IMR-90 (cell line): Measurements from ENCODE around the gene GALNT12. TPM values are rescaled to one million over a fixed set of nuclear protein-coding genes. Genes with fewer than 3 reads are reported as not detected.

ENCODE experiments used
- ATAC-seq: fragments of 200-7000 bp; cut with Tn5 transposase; 2 replicates; pipeline ENCODE4 v1.9.1; 2020; ENCODE audit warnings: low read depth, mild to moderate bottlenecking, moderate library complexity
- BruUV-seq: library from RNA; stranded (reverse); fragments of 400-500 nt; replicated peaks from 2 replicates; lab custom pipeline; 2021; lab: Mats Ljungman, UMichigan
- CTCF ChIA-PET: fragments of 300-600 bp; formaldehyde crosslinking; extraction: SDS; loops from one replicate; lab custom pipeline; 2021; ENCODE audit warnings: antibody characterized with exemption; lab: Yijun Ruan, JAX
- POLR2A ChIA-PET: fragments of 300-600 bp; sonication (Branson Sonifier 250); formaldehyde crosslinking; loops from one replicate; lab custom pipeline; 2022; ENCODE audit warnings: antibody characterized with exemption; ENCODE audit not compliant: unreplicated experiment; lab: Charles Lee
- DNase-seq: peaks from one replicate; pipeline ENCODE4 v3.0.0; 2013
- H2AFZ ChIP-seq: replicated peaks from 2 replicates; pipeline ENCODE3; 2013; ENCODE audit warnings: low read length, mild to moderate bottlenecking; ENCODE audit not compliant: poor library complexity
- H2AK5ac ChIP-seq: 2 replicates; pipeline ENCODE4 v1.6.1; 2013; ENCODE audit warnings: low read depth, low read length, inconsistent platforms
- H2AK9ac ChIP-seq: replicated peaks from 2 replicates; pipeline ENCODE3; 2013; ENCODE audit warnings: mild to moderate bottlenecking, low read depth, low read length, moderate library complexity; ENCODE audit not compliant: poor library complexity
- H2BK120ac ChIP-seq: 2 replicates; pipeline ENCODE4 v1.6.1; 2013; ENCODE audit warnings: low read depth, low read length, inconsistent platforms
- H2BK15ac ChIP-seq: 3 replicates; pipeline ENCODE4 v1.6.1; 2013; ENCODE audit warnings: low read depth, low read length, inconsistent platforms
- H2BK20ac ChIP-seq: 2 replicates; pipeline ENCODE4 v1.6.1; 2013; ENCODE audit warnings: low read depth, mild to moderate bottlenecking, inconsistent platforms, low read length, moderate library complexity
- H2BK5ac ChIP-seq: 2 replicates; pipeline ENCODE4 v1.6.1; 2013; ENCODE audit warnings: mild to moderate bottlenecking, low read depth, low read length, inconsistent platforms; ENCODE audit not compliant: poor library complexity, severe bottlenecking
- H3K14ac ChIP-seq: replicated peaks from 2 replicates; pipeline ENCODE4 v1.6.1; 2013; ENCODE audit warnings: low read depth, low read length, inconsistent platforms
- H3K18ac ChIP-seq: 2 replicates; pipeline ENCODE4 v1.6.1; 2013; ENCODE audit warnings: low read depth, low read length, control low read depth
- H3K23ac ChIP-seq: 2 replicates; pipeline ENCODE4 v1.6.1; 2013; ENCODE audit warnings: low read depth, low read length, inconsistent platforms
- H3K27ac ChIP-seq: 2 replicates; pipeline ENCODE4 v1.5.1; 2013; ENCODE audit warnings: mild to moderate bottlenecking, control low read depth, low read length; ENCODE audit not compliant: insufficient read depth
- H3K27me3 ChIP-seq: 2 replicates; pipeline ENCODE4 v1.6.1; 2013; ENCODE audit warnings: low read length; ENCODE audit not compliant: control insufficient read depth, insufficient read depth
- H3K36me3 ChIP-seq: 2 replicates; pipeline ENCODE4 v1.6.1; 2013; ENCODE audit warnings: low read length, mixed read lengths; ENCODE audit not compliant: control insufficient read depth, insufficient read depth
- H3K4ac ChIP-seq: 2 replicates; pipeline ENCODE4 v1.6.1; 2013; ENCODE audit warnings: low read depth, low read length, inconsistent platforms
- H3K4me1 ChIP-seq: 2 replicates; pipeline ENCODE4 v1.6.1; 2013; ENCODE audit warnings: low read length, mixed read lengths; ENCODE audit not compliant: control insufficient read depth, insufficient read depth
- H3K4me2 ChIP-seq: 2 replicates; pipeline ENCODE4 v1.6.1; 2013; ENCODE audit warnings: low read depth, mild to moderate bottlenecking, control low read depth, low read length, moderate library complexity
- H3K4me3 ChIP-seq: 2 replicates; pipeline ENCODE4 v1.5.1; 2013; ENCODE audit warnings: low read depth, mild to moderate bottlenecking, control low read depth, low read length, moderate library complexity; ENCODE audit not compliant: insufficient read depth
- H3K56ac ChIP-seq: 2 replicates; pipeline ENCODE4 v1.6.1; 2013; ENCODE audit warnings: low read length, inconsistent platforms; ENCODE audit not compliant: insufficient read depth; ENCODE audit errors: extremely low read depth
- H3K79me1 ChIP-seq, 2 experiments: 2 replicates each; pipeline ENCODE4 v1.6.1; 2013; ENCODE audit warnings: low read length in 2 of 2, inconsistent platforms in 1 of 2, low read depth in 1 of 2
- H3K9ac ChIP-seq: 2 replicates; pipeline ENCODE4 v1.6.1; 2013; ENCODE audit warnings: low read depth, low read length, control low read depth
- H3K9me1 ChIP-seq: 2 replicates; pipeline ENCODE4 v1.6.1; 2013; ENCODE audit warnings: low read length, inconsistent platforms; ENCODE audit not compliant: insufficient read depth
- H3K9me3 ChIP-seq: 2 replicates; pipeline ENCODE4 v1.6.1; 2013; ENCODE audit warnings: low read length; ENCODE audit not compliant: control insufficient read depth, insufficient read depth
- H4K20me1 ChIP-seq: 2 replicates; pipeline ENCODE4 v1.6.1; 2013; ENCODE audit warnings: low read length, inconsistent platforms; ENCODE audit not compliant: insufficient read depth
- H4K5ac ChIP-seq: 2 replicates; pipeline ENCODE4 v1.6.1; 2013; ENCODE audit warnings: mild to moderate bottlenecking, low read depth, low read length, control low read depth
- H4K8ac ChIP-seq, 2 experiments: 2 replicates each; pipeline ENCODE4 v1.6.1; 2013; ENCODE audit warnings: low read depth in 2 of 2, low read length in 2 of 2, control low read depth in 1 of 2, inconsistent platforms in 1 of 2
- H4K91ac ChIP-seq: 2 replicates; pipeline ENCODE4 v1.6.1; 2013; ENCODE audit warnings: low read depth, low read length, inconsistent platforms; ENCODE audit not compliant: insufficient read depth
- BHLHE40 ChIP-seq: fragments of 150-350 bp; IDR thresholded peaks from 2 replicates; pipeline ENCODE4 v1.6.1; 2016; ENCODE audit warnings: mild to moderate bottlenecking, low read depth, low read length
- CEBPB ChIP-seq: IDR thresholded peaks from 2 replicates; pipeline ENCODE4 v1.6.1; 2012; ENCODE audit warnings: low read depth, low read length, improper control_type of control experiment
- CHD1 ChIP-seq: IDR thresholded peaks from 2 replicates; pipeline ENCODE4 v1.6.1; 2012; ENCODE audit warnings: low read depth, low read length, improper control_type of control experiment
- CTCF ChIP-seq: conservative IDR thresholded peaks from 2 replicates; pipeline ENCODE4 v1.5.1; 2012; ENCODE audit warnings: mild to moderate bottlenecking, low read depth, low read length, improper control_type of control experiment
- ELK1 ChIP-seq: fragments of 150-350 bp; IDR thresholded peaks from 2 replicates; pipeline ENCODE4 v1.6.1; 2016; ENCODE audit warnings: low read depth, mild to moderate bottlenecking, low read length, moderate library complexity, borderline replicate concordance
- FOS ChIP-seq: fragments of 150-350 bp; IDR thresholded peaks from 2 replicates; pipeline ENCODE4 v1.6.1; 2016; ENCODE audit warnings: low read depth, low read length
- MAFK ChIP-seq: IDR thresholded peaks from 2 replicates; pipeline ENCODE4 v1.6.1; 2012; ENCODE audit warnings: low read depth, low read length, improper control_type of control experiment
- MAZ ChIP-seq: IDR thresholded peaks from 2 replicates; pipeline ENCODE4 v1.6.1; 2012; ENCODE audit warnings: low read depth, mild to moderate bottlenecking, low read length, improper control_type of control experiment, moderate library complexity, borderline replicate concordance
- MXI1 ChIP-seq: IDR thresholded peaks from 2 replicates; pipeline ENCODE4 v1.6.1; 2012; ENCODE audit warnings: low read depth, mild to moderate bottlenecking, low read length, moderate library complexity, borderline replicate concordance
- NFE2L2 ChIP-seq: fragments of 150-350 bp; IDR thresholded peaks from 2 replicates; pipeline ENCODE4 v1.6.1; 2016; ENCODE audit warnings: low read depth, mild to moderate bottlenecking, low read length
- POLR2A ChIP-seq: IDR thresholded peaks from 2 replicates; pipeline ENCODE4 v1.6.1; 2012; ENCODE audit warnings: mild to moderate bottlenecking, low read depth, low read length
- RAD21 ChIP-seq: IDR thresholded peaks from 2 replicates; pipeline ENCODE4 v1.6.1; 2012; ENCODE audit warnings: low read length, improper control_type of control experiment
- RCOR1 ChIP-seq: IDR thresholded peaks from 2 replicates; pipeline ENCODE4 v1.6.1; 2012; ENCODE audit warnings: mild to moderate bottlenecking, low read length, improper control_type of control experiment; ENCODE audit not compliant: insufficient replicate concordance
- RFX5 ChIP-seq: IDR thresholded peaks from 2 replicates; pipeline ENCODE4 v1.8.0; 2012; ENCODE audit warnings: low read depth, mild to moderate bottlenecking, low read length, moderate library complexity
- SMC3 ChIP-seq: fragments of 150-350 bp; IDR thresholded peaks from 2 replicates; pipeline ENCODE4 v1.6.1; 2016; ENCODE audit warnings: low read depth, mild to moderate bottlenecking, antibody characterized with exemption, low read length, moderate library complexity
- USF2 ChIP-seq: fragments of 150-350 bp; IDR thresholded peaks from 2 replicates; pipeline ENCODE4 v1.6.1; 2017; ENCODE audit warnings: mild to moderate bottlenecking, antibody characterized with exemption, low read length, low read depth
- WGBS, 2 experiments: methylation state at CpG; one replicate each; pipeline versions ENCODE4 v1.1.5 to v1.1.7; 2013; ENCODE audit warnings: missing lambda C conversion rate in 2 of 2; ENCODE audit not compliant: insufficient read length in 1 of 2; ENCODE audit errors: extremely low coverage in 2 of 2; 5-methylcytosine and 5-hydroxymethylcytosine counted together
- dilution Hi-C: fragments of 300-500 bp; cut with HindIII; formaldehyde crosslinking; loops from one replicate; pipeline ENCODE4 v1.14.3; 2018; ENCODE audit warnings: low sequenced_read_pairs; ENCODE audit not compliant: unreplicated experiment
- in situ Hi-C: fragments of 300-500 bp; cut with MboI; formaldehyde crosslinking; loops from 3 replicates; pipeline ENCODE4 v1.14.3; 2019; ENCODE audit warnings: low sequenced_read_pairs, inconsistent platforms, mixed read lengths
- intact Hi-C: fragments of 100-400 bp; cut with micrococcal nuclease; formaldehyde crosslinking; loops from 2 replicates; pipeline ENCODE4 v1.10.0; 2022
- polyA plus RNA-seq, 3 experiments: library from polyadenylated mRNA; depleted of rRNA; stranded (reverse); fragments of >200 nt; gene quantifications; 2 replicates each; pipeline ENCODE4 v1.2.3, GENCODE V29; 2012; ENCODE audit warnings: low replicate concordance in 1 of 3
- total RNA-seq: library from RNA; depleted of rRNA; stranded (reverse); fragments of >200 nt; gene quantifications from 2 replicates; pipeline ENCODE4 v1.2.3, GENCODE V29; 2012

The GALNT12 gene
- total and polyA plus RNA-seq, 2 of the 4 experiments (the other 2 are of a cell fraction): 2.3 to 2.5 TPM

- POLR2A ChIA-PET: no interaction called here
- Histone ChIP-seq H4K8ac (no peak overlapping the region), H4K5ac (no peak overlapping the region), H3K4ac (no peak overlapping the region), H3K36me3 (no peaks in the 10 kb centered on the region), H4K91ac (no peak overlapping the region), H3K4me3 (no peak overlapping the region), H3K79me1 (no peaks in the 10 kb centered on the region), H4K20me1 (no peaks in the 10 kb centered on the region), H2AFZ (no peak overlapping the region), H3K9ac (no peak overlapping the region), H2BK20ac (no peak overlapping the region), H3K56ac (no peak overlapping the region), H3K23ac (no peak overlapping the region), H2BK120ac (no peak overlapping the region), H2AK9ac (no peak overlapping the region), H3K18ac (no peak overlapping the region), H3K9me3 (no peaks in the 10 kb centered on the region), H3K27ac (no peak overlapping the region), H3K27me3 (no peaks in the 10 kb centered on the region), H3K4me2 (no peak overlapping the region), H2AK5ac (no peak overlapping the region), H3K4me1 (peaks cover 9% of the 10 kb centered on the region), H2BK15ac (no peak overlapping the region), H3K9me1 (peaks cover 10% of the 10 kb centered on the region), H3K14ac (no peak overlapping the region), H2BK5ac (no peak overlapping the region)
- in situ Hi-C loops (loop anchor here (5.0 to 25.0 kb wide), 3 partner anchors 140 to 980 kb away; no protein-coding TSS in a partner anchor), dilution Hi-C loops (no loop called here), intact Hi-C loops (no loop called here)
- CTCF ChIA-PET: no interaction called here
- ATAC-seq (no peak), DNase-seq (no peak)
- TF ChIP-seq BHLHE40 (no peak), CTCF (no peak), SMC3 (no peak), MAZ (no peak), MAFK (no peak), RAD21 (no peak), NFE2L2 (no peak), MXI1 (no peak), RCOR1 (no peak), POLR2A (no peak), CEBPB (no peak), ELK1 (no peak), CHD1 (no peak), RFX5 (no peak), FOS (no peak), USF2 (no peak)
- 80% methylated on average over 1 of the region's 5 CpGs; no CpG with 5 or more reads in 1 of the 2 experiments for WGBS, 2 experiments
- no TSS peak for BruUV-seq
Observed at GRCh38 chr9:98856982-98857381, 49.5 kb downstream of the GALNT12 start.
